ENCODE data around the gene TMEM185B. TPM values are rescaled to one million over a fixed set of nuclear protein-coding genes. Genes with fewer than 3 reads are reported as not detected.

TMEM185B gene
- total RNA-seq, 1 experiment from 2014 or later = 69.9 TPM

DNA sequence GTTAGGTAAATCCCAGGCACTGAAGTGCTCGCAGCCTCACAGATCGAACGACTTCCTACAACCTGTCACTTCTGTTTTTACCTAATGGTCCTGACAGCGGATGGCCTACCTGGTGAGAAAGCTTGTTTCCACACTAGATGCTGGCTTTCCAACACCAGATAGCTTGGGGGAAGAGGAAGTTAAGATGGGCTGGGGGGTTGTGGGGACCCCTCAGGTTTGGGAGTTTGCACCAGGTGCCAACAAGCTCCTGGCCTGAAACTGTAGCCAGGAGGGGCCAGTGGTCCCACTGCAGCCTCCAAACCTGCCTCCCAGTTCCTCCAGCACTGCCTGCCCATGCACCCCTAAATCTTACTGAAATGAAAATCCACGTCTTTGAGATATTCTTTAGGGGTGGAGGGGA lies 3.9 kb downstream of the TMEM185B start:
- Mint-ChIP-seq H3K4me3 (ENCODE audit: unreplicated experiment) (no peak overlapping the region), H3K9me3 (ENCODE audit: unreplicated experiment) (no peaks in the 10 kb centered on the region), H3K4me1 (ENCODE audit: low read depth, unreplicated experiment) (peaks cover 5% of the 10 kb centered on the region), H3K27ac (ENCODE audit: unreplicated experiment) (no peak overlapping the region), H3K36me3 (ENCODE audit: insufficient read depth, unreplicated experiment) (peaks cover 39% of the 10 kb centered on the region), H3K27me3 (ENCODE audit: insufficient read depth, unreplicated experiment) (no peaks in the 10 kb centered on the region)
- H3K4me1 ChIP-seq = peaks cover 18% of the 10 kb centered on the region
- H3K27me3 ChIP-seq (replicated peaks; ENCODE audit: control insufficient read depth, insufficient read depth, low read length) = no peaks in the 10 kb centered on the region
- H3K36me3 ChIP-seq (ENCODE audit: control insufficient read depth, insufficient read depth, low read length) = peaks cover 1% of the 10 kb centered on the region; the same call in 1 of the 2 replicates
- intact Hi-C loops (cut with micrococcal nuclease; ENCODE audit: unreplicated experiment) = no loop called here
- no peak overlapping the region for H3K4me3 ChIP-seq (ENCODE audit: low read depth, low read length)
- DNase-seq = peak in 1 of 2 experiments; percentile 9
- H3K9me3 ChIP-seq = no peaks in the 10 kb centered on the region
- TF ChIP-seq, protein P1, sequence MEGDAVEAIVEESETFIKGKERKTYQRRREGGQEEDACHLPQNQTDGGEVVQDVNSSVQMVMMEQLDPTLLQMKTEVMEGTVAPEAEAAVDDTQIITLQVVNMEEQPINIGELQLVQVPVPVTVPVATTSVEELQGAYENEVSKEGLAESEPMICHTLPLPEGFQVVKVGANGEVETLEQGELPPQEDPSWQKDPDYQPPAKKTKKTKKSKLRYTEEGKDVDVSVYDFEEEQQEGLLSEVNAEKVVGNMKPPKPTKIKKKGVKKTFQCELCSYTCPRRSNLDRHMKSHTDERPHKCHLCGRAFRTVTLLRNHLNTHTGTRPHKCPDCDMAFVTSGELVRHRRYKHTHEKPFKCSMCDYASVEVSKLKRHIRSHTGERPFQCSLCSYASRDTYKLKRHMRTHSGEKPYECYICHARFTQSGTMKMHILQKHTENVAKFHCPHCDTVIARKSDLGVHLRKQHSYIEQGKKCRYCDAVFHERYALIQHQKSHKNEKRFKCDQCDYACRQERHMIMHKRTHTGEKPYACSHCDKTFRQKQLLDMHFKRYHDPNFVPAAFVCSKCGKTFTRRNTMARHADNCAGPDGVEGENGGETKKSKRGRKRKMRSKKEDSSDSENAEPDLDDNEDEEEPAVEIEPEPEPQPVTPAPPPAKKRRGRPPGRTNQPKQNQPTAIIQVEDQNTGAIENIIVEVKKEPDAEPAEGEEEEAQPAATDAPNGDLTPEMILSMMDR (IDR thresholded peaks at IDR 0.05; ENCODE audit: insufficient read depth in 1 of 2, low read depth in 1 of 2, low read length in 1 of 2, severe bottlenecking in 1 of 2, unreplicated experiment in 1 of 2) = no peak
- CTCF ChIA-PET = no interaction called here
- POLR2A ChIA-PET = no interaction called here
- BruUV-seq (replicated peaks) = no TSS peak

DNA sequence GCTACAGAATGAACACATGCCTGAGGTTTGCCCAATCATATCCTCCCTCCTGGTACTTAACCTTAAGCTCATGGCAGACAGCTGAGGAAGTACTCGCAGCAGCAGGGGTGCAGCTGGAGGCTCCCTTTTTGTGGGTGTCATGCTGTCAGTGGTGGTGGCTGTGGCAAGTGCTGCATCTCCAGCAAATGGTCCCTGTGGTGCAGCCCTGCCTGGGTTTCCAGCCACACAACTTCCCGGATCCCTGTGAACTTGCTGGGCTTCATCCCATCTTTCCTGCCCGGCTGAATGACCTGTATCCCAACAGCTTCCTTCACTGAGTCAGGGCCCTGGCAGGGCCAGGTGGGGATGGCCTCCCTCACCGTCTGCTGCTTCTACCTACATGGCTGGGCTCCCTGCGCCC lies 5.0 kb downstream of the TMEM185B start:
- Histone ChIP-seq H3K9me3 (no peaks in the 10 kb centered on the region), H3K27me3 (replicated peaks; ENCODE audit: control insufficient read depth, insufficient read depth, low read length) (no peaks in the 10 kb centered on the region), H3K36me3 (ENCODE audit: control insufficient read depth, insufficient read depth, low read length) (peaks cover 1% of the 10 kb centered on the region; the same call in 1 of the 2 replicates), H3K4me1 (peaks cover 13% of the 10 kb centered on the region; the same call in 1 of the 2 replicates), H3K4me3 (ENCODE audit: low read depth, low read length) (no peak overlapping the region)
- Mint-ChIP-seq H3K36me3 (ENCODE audit: insufficient read depth, unreplicated experiment) (peaks cover 37% of the 10 kb centered on the region), H3K9me3 (ENCODE audit: unreplicated experiment) (no peaks in the 10 kb centered on the region), H3K27ac (ENCODE audit: unreplicated experiment) (no peak overlapping the region), H3K4me1 (ENCODE audit: low read depth, unreplicated experiment) (no peaks in the 10 kb centered on the region), H3K4me3 (ENCODE audit: unreplicated experiment) (no peak overlapping the region), H3K27me3 (ENCODE audit: insufficient read depth, unreplicated experiment) (no peaks in the 10 kb centered on the region)
- BruUV-seq (replicated peaks) = no TSS peak
- POLR2A ChIA-PET = no interaction called here
- TF ChIP-seq, protein P1 (IDR thresholded peaks at IDR 0.05; ENCODE audit: insufficient read depth in 1 of 2, low read depth in 1 of 2, low read length in 1 of 2, severe bottlenecking in 1 of 2, unreplicated experiment in 1 of 2) = no peak
- intact Hi-C loops (cut with micrococcal nuclease; ENCODE audit: unreplicated experiment) = no loop called here
- CTCF ChIA-PET = no interaction called here
- no peak for DNase-seq

DNA sequence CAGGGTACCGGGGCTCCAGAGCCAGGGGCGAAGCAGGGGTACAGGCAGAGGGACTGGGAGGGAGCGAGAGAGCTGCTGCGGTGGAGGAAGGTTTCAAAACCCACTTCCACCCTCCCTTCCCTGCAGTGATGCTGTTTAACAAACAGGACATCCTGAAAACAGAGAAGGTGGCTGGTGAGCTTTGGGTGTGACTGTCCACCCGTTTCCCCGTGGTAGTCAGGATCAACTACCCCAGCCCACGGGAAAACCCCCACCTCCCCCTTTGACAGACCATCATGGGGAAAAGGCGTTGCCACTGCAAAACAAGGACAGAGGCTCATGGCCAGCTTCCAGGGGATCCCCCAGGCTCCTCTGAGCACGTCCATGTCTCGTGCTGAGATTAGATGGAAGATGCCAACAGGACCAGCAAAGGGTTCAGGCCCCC lies 12.9 kb downstream of the TMEM185B start:
- POLR2A ChIA-PET = no interaction called here
- Mint-ChIP-seq H3K4me3 (ENCODE audit: unreplicated experiment) (no peak overlapping the region), H3K9me3 (ENCODE audit: unreplicated experiment) (no peaks in the 10 kb centered on the region), H3K4me1 (ENCODE audit: low read depth, unreplicated experiment) (no peaks in the 10 kb centered on the region), H3K36me3 (ENCODE audit: insufficient read depth, unreplicated experiment) (peaks cover 6% of the 10 kb centered on the region), H3K27me3 (ENCODE audit: insufficient read depth, unreplicated experiment) (no peaks in the 10 kb centered on the region), H3K27ac (ENCODE audit: unreplicated experiment) (no peak overlapping the region)
- TF ChIP-seq, protein P1 (IDR thresholded peaks at IDR 0.05; ENCODE audit: insufficient read depth in 1 of 2, low read depth in 1 of 2, low read length in 1 of 2, severe bottlenecking in 1 of 2, unreplicated experiment in 1 of 2) = no peak
- Histone ChIP-seq H3K27me3 (replicated peaks; ENCODE audit: control insufficient read depth, insufficient read depth, low read length) (no peaks in the 10 kb centered on the region), H3K4me3 (ENCODE audit: low read depth, low read length) (no peak overlapping the region), H3K36me3 (ENCODE audit: control insufficient read depth, insufficient read depth, low read length) (no peaks in the 10 kb centered on the region), H3K4me1 (no peaks in the 10 kb centered on the region), H3K9me3 (no peaks in the 10 kb centered on the region)
- no TSS peak for BruUV-seq (replicated peaks)
- DNase-seq = no peak
- CTCF ChIA-PET = no interaction called here
- intact Hi-C loops (cut with micrococcal nuclease; ENCODE audit: unreplicated experiment) = no loop called here

Data from Caco-2 (cell line).